AG04449 (cell line): ENCODE measurements around the gene SLC7A14.

Experiments
- CTCF ChIA-PET: fragments of 350-600 bp; formaldehyde crosslinking; extraction: SDS; loops from one replicate; lab custom pipeline; 2021; ENCODE audit warnings: antibody characterized with exemption; lab: Yijun Ruan, JAX
- POLR2A ChIA-PET: fragments of 400-600, 350-600 bp; formaldehyde crosslinking; extraction: SDS; loops from one replicate; lab custom pipeline; 2020; ENCODE audit warnings: antibody characterized with exemption, inconsistent platforms; lab: Yijun Ruan, JAX
- DNase-seq: peaks from one replicate; pipeline ENCODE4 v3.0.0-alpha.2; 2010; ENCODE audit warnings: low read depth, low spot score
- H3K4me3 ChIP-seq: 2 replicates; pipeline ENCODE4 v1.5.1; 2011; ENCODE audit warnings: low read depth, mild to moderate bottlenecking, control low read depth, low read length
- TF ChIP-seq, protein P1 (sequence below): IDR thresholded peaks from one replicate; pipeline ENCODE4 v1.5.1; 2011; ENCODE audit warnings: mild to moderate bottlenecking, moderate library complexity, low read length, control low read depth, inconsistent platforms; ENCODE audit not compliant: insufficient read depth; ENCODE audit errors: missing control alignments

The SLC7A14 gene

DNA sequence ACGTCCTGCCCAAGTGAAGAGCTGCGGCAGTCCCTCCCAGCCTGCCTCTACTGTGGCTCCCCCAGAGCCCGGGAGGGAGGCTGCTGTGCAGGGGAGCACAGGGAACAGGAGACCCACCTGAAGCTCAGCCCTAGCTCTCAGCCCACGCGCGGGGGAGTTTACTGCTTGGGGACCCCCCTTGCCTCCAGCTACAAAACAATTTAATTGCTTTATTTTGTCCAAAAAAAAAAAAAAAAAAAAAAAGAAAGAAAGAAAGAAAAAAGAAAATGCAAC, 89.1 kb downstream of the SLC7A14 start:
- ChIA-PET POLR2A (no interaction called here), CTCF (interaction anchor here (0.8 to 6.0 kb wide), 2 partner anchors 10 to 314 kb away, joined by 4 to 43 read pairs; no protein-coding TSS in a partner anchor)
- DNase-seq, result no peak
- no peak overlapping the region for H3K4me3 ChIP-seq
- TF ChIP-seq, protein P1, sequence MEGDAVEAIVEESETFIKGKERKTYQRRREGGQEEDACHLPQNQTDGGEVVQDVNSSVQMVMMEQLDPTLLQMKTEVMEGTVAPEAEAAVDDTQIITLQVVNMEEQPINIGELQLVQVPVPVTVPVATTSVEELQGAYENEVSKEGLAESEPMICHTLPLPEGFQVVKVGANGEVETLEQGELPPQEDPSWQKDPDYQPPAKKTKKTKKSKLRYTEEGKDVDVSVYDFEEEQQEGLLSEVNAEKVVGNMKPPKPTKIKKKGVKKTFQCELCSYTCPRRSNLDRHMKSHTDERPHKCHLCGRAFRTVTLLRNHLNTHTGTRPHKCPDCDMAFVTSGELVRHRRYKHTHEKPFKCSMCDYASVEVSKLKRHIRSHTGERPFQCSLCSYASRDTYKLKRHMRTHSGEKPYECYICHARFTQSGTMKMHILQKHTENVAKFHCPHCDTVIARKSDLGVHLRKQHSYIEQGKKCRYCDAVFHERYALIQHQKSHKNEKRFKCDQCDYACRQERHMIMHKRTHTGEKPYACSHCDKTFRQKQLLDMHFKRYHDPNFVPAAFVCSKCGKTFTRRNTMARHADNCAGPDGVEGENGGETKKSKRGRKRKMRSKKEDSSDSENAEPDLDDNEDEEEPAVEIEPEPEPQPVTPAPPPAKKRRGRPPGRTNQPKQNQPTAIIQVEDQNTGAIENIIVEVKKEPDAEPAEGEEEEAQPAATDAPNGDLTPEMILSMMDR, result no peak

DNA sequence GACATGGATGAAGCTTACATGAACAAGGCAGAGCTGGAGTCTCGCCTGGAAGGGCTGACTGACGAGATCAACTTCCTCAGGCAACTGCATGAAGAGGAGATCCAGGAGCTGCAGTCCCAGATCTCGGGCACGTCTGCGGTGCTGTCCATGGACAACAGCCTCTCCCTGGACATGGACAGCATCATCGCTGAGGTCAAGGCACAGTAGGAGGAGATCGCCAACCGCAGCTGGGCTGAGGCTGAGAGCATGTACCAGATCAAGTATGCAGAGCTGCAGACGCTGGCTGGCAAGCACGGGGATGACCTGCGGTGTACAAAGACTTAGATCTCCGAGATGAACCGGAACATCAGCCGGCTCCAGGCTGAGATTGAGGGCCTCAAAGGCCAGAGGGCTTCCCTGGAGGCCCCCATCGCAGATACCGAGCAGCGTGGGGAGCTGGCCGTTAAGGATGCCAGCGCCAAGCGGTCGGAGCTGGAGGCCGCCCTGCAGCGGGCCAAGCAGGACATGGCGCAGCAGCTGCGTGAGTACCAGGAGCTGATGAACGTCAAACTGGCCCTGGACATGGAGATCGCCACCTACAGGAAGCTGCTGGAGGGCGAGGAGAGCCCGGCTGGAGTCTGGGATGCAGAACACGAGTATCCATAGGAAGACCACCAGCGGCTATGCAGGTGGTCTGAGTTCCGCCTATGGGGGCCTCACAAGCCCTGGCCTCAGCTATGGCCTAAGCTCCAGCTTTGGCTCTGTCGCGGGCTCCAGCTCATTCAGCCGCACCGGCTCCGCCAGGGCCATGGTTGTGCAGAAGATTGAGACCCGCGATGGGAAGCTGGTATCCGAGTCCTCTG, 89.6 kb downstream of the SLC7A14 start:
- no peak overlapping the region for H3K4me3 ChIP-seq
- POLR2A ChIA-PET, result no interaction called here
- no peak for DNase-seq
- CTCF ChIA-PET, result interaction anchor here (6.0 kb wide), 1 partner anchor 315 kb away, joined by 43 read pairs; no protein-coding TSS in a partner anchor
- TF ChIP-seq, protein P1, result no peak

DNA sequence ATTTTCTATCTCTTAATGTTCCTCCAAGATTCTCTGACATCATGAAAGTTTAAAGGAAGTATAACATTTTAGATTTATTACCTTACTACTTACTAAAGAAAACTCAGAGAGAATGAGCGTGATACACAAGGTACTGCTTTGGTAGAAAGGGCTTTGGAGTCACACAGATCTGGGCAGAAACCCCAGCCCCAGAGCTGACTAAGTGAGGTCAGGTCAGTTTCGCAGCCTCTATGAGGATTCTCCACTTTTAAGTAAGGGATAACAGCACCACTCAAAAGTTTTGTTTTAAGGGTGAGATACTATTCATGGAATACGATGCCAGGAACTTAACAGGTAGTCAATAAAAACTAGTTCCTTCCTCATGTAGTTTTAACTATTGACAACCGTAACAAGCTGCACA, 91.1 kb downstream of the SLC7A14 start:
- POLR2A ChIA-PET, result no interaction called here
- CTCF ChIA-PET, result interaction anchor here (3.1 kb wide), 1 partner anchor 317 kb away, joined by 14 read pairs; no protein-coding TSS in a partner anchor
- TF ChIP-seq, protein P1, result no peak
- H3K4me3 ChIP-seq, result no peak overlapping the region
- DNase-seq, result no peak

DNA sequence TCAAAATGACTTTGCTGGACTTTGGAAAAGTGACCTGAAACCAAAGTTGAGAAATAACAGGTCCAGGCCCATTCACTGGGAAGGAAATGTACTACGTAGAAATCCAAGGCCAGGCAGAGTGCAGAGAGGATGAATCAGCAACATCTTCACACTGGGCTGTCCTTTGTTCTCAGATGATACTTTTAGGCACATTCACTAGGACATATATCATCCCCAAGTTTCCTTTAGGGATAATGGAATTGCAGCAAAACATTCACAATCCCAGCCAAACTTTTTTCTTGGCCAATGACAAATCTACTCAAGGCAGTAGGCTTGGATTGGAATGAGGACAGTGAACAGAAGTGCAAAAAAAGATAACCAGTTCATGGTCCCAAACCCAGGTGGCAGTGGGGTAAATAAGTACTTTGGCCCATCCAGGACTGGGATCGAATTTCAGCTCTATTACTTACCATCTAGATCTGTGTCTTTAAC, 92.1 kb downstream of the SLC7A14 start:
- ChIA-PET CTCF (interaction anchor here (3.1 kb wide), 1 partner anchor 318 kb away, joined by 14 read pairs; no protein-coding TSS in a partner anchor), POLR2A (interaction anchor here (1.0 kb wide), 1 partner anchor 25 kb away, joined by 5 read pairs; no protein-coding TSS in a partner anchor)
- TF ChIP-seq, protein P1, result no peak
- no peak for DNase-seq
- no peak overlapping the region for H3K4me3 ChIP-seq

DNA sequence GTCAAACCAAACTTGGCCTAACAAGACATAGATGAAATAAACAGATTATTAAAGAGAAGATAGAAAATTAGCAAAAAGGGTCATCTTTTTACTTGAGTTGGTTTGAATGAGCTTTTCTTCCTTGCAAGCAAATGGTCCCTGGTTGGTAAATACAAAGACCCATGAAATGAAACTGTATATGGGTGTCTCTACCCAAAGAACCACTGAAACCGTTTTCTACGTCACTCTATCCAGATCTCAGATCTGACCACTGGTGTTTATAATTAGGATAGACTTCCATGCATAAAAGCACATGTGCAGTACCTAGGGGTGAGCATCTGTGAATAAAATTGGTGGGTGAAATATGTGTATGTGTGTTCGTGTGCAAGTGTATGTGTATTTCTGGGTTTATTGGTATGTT, 94.0 kb downstream of the SLC7A14 start:
- CTCF ChIA-PET, result interaction anchor here (1.2 to 1.4 kb wide), 2 partner anchors 78 to 320 kb away, joined by 3 to 6 read pairs; no protein-coding TSS in a partner anchor
- POLR2A ChIA-PET, result no interaction called here
- TF ChIP-seq, protein P1, result no peak
- H3K4me3 ChIP-seq, result no peak overlapping the region
- DNase-seq, result no peak

DNA sequence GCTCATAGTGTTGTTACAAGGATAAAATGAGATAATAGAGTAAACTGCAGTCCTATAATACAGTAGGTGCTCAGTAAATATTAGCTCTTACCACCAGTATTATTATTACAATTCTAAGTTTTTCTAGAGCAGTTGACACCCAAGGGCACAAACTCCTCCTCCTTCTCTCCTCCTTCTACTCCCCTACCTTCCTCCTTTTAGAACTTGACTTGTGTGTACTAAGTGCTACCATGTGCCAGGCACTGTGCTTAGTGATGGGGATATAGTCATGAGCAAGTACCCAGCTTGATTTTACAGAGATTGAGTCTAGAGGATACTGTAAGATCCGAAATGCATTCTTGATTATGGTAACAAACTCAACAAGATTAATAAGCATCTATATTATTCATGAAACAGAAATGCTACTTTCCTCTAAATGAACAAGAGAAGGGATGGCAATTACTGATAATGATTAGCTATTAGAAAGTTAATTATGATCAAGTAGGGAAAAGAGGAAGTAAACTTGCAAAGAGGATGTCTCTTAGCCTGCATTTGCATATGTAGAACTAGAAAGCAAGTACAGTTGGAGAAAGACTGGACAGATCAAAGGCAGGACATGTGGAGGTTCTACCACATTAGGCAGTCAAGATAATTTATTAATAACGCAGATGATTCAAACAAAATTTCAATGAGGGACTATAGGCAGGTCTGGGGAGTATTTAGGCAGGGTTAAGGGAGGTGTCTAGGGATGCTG, 94.9 kb downstream of the SLC7A14 start:
- TF ChIP-seq, protein P1, result no peak
- ChIA-PET POLR2A (no interaction called here), CTCF (interaction anchor here (0.6 to 1.4 kb wide), 6 partner anchors 9 to 321 kb away, joined by 3 to 6 read pairs (median 4); no protein-coding TSS in a partner anchor)
- no peak overlapping the region for H3K4me3 ChIP-seq
- no peak for DNase-seq
